RWPE2 (cell line): ENCODE results near the gene EMD.

Experiments
- ATAC-seq: fragments of 200-7000 bp; cut with Tn5 transposase; 3 replicates; pipeline ENCODE4 v1.9.1; 2021; ENCODE audit warnings: low read depth
- DNase-seq: peaks from one replicate; pipeline ENCODE4 v3.0.0-alpha.2; 2020; ENCODE audit warnings: low spot score
- H3K27ac ChIP-seq: fragments of 450-650 bp; 2 replicates; pipeline ENCODE4 v1.5.1; 2017; ENCODE audit warnings: mild to moderate bottlenecking; ENCODE audit not compliant: poor library complexity, severe bottlenecking
- H3K27me3 ChIP-seq: fragments of 250-450 bp; sonication (Bioruptor Pico); 2 replicates; pipeline ENCODE4 v1.5.1; 2021; ENCODE audit warnings: mild to moderate bottlenecking, moderate library complexity; ENCODE audit not compliant: insufficient read depth, poor library complexity, severe bottlenecking
- H3K36me3 ChIP-seq: fragments of 250-450 bp; sonication (Bioruptor Pico); 2 replicates; pipeline ENCODE4 v1.5.1; 2020; ENCODE audit warnings: low read depth, mild to moderate bottlenecking, moderate library complexity
- H3K4me1 ChIP-seq: fragments of 250-450 bp; sonication (Bioruptor Pico); 2 replicates; pipeline ENCODE4 v1.5.1; 2021; ENCODE audit warnings: mild to moderate bottlenecking, moderate library complexity; ENCODE audit not compliant: insufficient read depth, poor library complexity, severe bottlenecking
- H3K4me3 ChIP-seq: fragments of 250-450 bp; sonication (Bioruptor Pico); 2 replicates; pipeline ENCODE4 v1.5.1; 2021; ENCODE audit warnings: mild to moderate bottlenecking, moderate library complexity; ENCODE audit not compliant: severe bottlenecking
- H3K9me3 ChIP-seq: fragments of 250-450 bp; sonication (Bioruptor Pico); 2 replicates; pipeline ENCODE4 v1.5.1; 2021; ENCODE audit warnings: mild to moderate bottlenecking, moderate library complexity; ENCODE audit not compliant: severe bottlenecking
- CTCF ChIP-seq: fragments of 450-650 bp; IDR thresholded peaks from one replicate; pipeline ENCODE4 v1.5.1; 2017; ENCODE audit warnings: mild to moderate bottlenecking, moderate library complexity; ENCODE audit not compliant: poor library complexity, severe bottlenecking

Gene EMD

GRCh38 chrX:154429711-154430110, 50.6 kb downstream of the EMD start:
- no peaks in the 10 kb centered on the region for H3K27me3 ChIP-seq
- H3K4me3 ChIP-seq: peak overlapping the region; percentile 68
- no peaks in the 10 kb centered on the region for H3K9me3 ChIP-seq
- no peaks in the 10 kb centered on the region for H3K4me1 ChIP-seq
- TF ChIP-seq CTCF: no peak
- no peak overlapping the region for H3K27ac ChIP-seq
- DNase-seq (no peak), ATAC-seq (no peak)
- H3K36me3 ChIP-seq: no peaks in the 10 kb centered on the region

DNA sequence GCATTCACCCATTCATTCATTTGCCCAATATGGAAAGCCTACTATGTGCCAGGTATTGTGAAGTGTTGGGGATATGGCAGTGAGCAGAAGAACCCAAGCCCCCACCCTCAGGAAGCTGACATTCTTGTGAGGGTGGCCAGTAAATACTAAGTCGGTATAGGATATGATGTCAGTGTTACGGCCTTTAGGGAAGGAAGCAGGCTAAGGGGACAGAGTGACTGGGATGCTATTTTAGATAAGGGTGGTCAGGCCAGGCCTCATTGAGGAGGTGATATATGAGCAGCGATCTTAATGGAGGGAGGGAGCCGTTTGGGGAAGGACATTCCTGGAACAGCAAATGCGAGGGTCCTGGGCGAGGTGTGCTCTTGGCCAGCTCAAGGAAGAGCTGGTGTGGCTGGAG, 51.4 kb downstream of the EMD start:
- DNase-seq (no peak), ATAC-seq (no peak)
- Histone ChIP-seq H3K9me3 (no peaks in the 10 kb centered on the region), H3K4me3 (no peak overlapping the region), H3K4me1 (no peaks in the 10 kb centered on the region), H3K27me3 (no peaks in the 10 kb centered on the region), H3K36me3 (no peaks in the 10 kb centered on the region), H3K27ac (no peak overlapping the region)
- TF ChIP-seq CTCF: no peak

GRCh38 chrX:154430916-154431315, 51.8 kb downstream of the EMD start:
- TF ChIP-seq CTCF: no peak
- H3K4me3 ChIP-seq: no peak overlapping the region
- H3K27me3 ChIP-seq: no peaks in the 10 kb centered on the region
- ATAC-seq (no peak), DNase-seq (no peak)
- no peaks in the 10 kb centered on the region for H3K4me1 ChIP-seq
- H3K9me3 ChIP-seq: no peaks in the 10 kb centered on the region
- H3K36me3 ChIP-seq: no peaks in the 10 kb centered on the region
- no peak overlapping the region for H3K27ac ChIP-seq
